Activated T-helper 2 cell treated with anti-CD3 and anti-CD28 coated beads, Interferon-gamma antibody, Interleukin-2, Interleukin-4, amounts not matched to agents 10 μg/mL and 5 μg/mL and 100 μg/mL, durations not matched to agents 14 hours and 24 hours and 36 hours (primary cell): ENCODE data around the gene ZMYND12. TPM values are rescaled to one million over a fixed set of nuclear protein-coding genes. Genes with fewer than 3 reads are reported as not detected.

Source experiments
- DNase-seq: peaks from one replicate; pipeline ENCODE4 v3.0.0; 2021; ENCODE audit warnings: low spot score
- H3K27ac Mint-ChIP-seq: one replicate; pipeline ENCODE4 v1.8.0; 2021; ENCODE audit warnings: mixed read lengths
- H3K27me3 Mint-ChIP-seq: one replicate; pipeline ENCODE4 v1.8.0; 2021; ENCODE audit warnings: low read depth, mixed read lengths
- H3K36me3 Mint-ChIP-seq: one replicate; pipeline ENCODE4 v1.8.0; 2021; ENCODE audit warnings: low read depth, mixed read lengths
- H3K4me1 Mint-ChIP-seq: one replicate; pipeline ENCODE4 v1.8.0; 2021; ENCODE audit warnings: low read depth, mixed read lengths
- H3K4me3 Mint-ChIP-seq: one replicate; pipeline ENCODE4 v1.8.0; 2021; ENCODE audit warnings: low read depth, mild to moderate bottlenecking, moderate library complexity, mixed read lengths
- H3K9me3 Mint-ChIP-seq: one replicate; pipeline ENCODE4 v1.8.0; 2021; ENCODE audit warnings: mixed read lengths
- intact Hi-C: fragments of 100-400 bp; cut with micrococcal nuclease; formaldehyde crosslinking; loops from one replicate; pipeline ENCODE4 v1.15.1; 2023
- total RNA-seq: library from RNA; stranded (reverse); gene quantifications from 2 replicates; pipeline ENCODE4 v1.2.3, GENCODE V29; 2022

Gene ZMYND12
- total RNA-seq, 1 donor from 2014 or later, result 0.11 TPM

GRCh38 chr1:42463921-42464320, 8.1 kb upstream of the ZMYND12 start:
- Mint-ChIP-seq H3K9me3 (no peaks in the 10 kb centered on the region), H3K4me1 (peaks cover 25% of the 10 kb centered on the region), H3K27me3 (peaks cover 14% of the 10 kb centered on the region), H3K27ac (no peak overlapping the region), H3K4me3 (peak overlapping the region; percentile 28), H3K36me3 (peaks cover 30% of the 10 kb centered on the region)
- DNase-seq, result no peak
- intact Hi-C loops, result loop anchor here (2.0 kb wide), 1 partner anchor 195 kb away; the partner anchor contains the start of gene PPIH

- H3K4me1 Mint-ChIP-seq, result peaks cover 27% of the 10 kb centered on the region
- intact Hi-C loops, result loop anchor here (2.0 kb wide), 1 partner anchor 196 kb away; the partner anchor contains the start of gene PPIH
- H3K27ac Mint-ChIP-seq, result peak within 1 kb of the TSS; percentile 67
- peak within 1 kb of the TSS; percentile 76 for H3K4me3 Mint-ChIP-seq
- DNase-seq, result peak; percentile 95
- H3K36me3 Mint-ChIP-seq, result peaks cover 39% of the 10 kb centered on the region
- peaks cover 11% of the 10 kb centered on the region for H3K27me3 Mint-ChIP-seq
- no peaks in the 10 kb centered on the region for H3K9me3 Mint-ChIP-seq
These were observed 7.3 kb upstream of the ZMYND12 start, which contains the start of gene CCDC30 for GRCh38 chr1:42462828-42463763. Gene CCDC30, plus strand, starts transcription at chr1:42463286. Its CDS starts 17,266 bp downstream, at chr1:42480552.

- H3K9me3 Mint-ChIP-seq, result no peaks in the 10 kb centered on the region
- intact Hi-C loops, result no loop called here
- H3K4me1 Mint-ChIP-seq, result peaks cover 38% of the 10 kb centered on the region
- H3K36me3 Mint-ChIP-seq, result peaks cover 54% of the 10 kb centered on the region
- H3K27ac Mint-ChIP-seq, result no peak overlapping the region
- DNase-seq, result no peak
- H3K4me3 Mint-ChIP-seq, result no peak overlapping the region
- peaks cover 11% of the 10 kb centered on the region for H3K27me3 Mint-ChIP-seq
These were observed 5.4 kb upstream of the ZMYND12 start for GRCh38 chr1:42461196-42461595.

GRCh38 chr1:42456754-42457089, 900 bp upstream of the ZMYND12 start:
- peak overlapping the region; percentile 93 for H3K4me3 Mint-ChIP-seq
- no peaks in the 10 kb centered on the region for H3K9me3 Mint-ChIP-seq
- intact Hi-C loops, result loop anchor here (1.0 to 10.0 kb wide), 3 partner anchors 121 to 308 kb away; partner anchors contain the start of genes C1orf50, FOXJ3, P3H1 and YBX1
- H3K36me3 Mint-ChIP-seq, result peaks cover 47% of the 10 kb centered on the region
- DNase-seq, result peak; percentile 63
- H3K27ac Mint-ChIP-seq, result peak overlapping the region; percentile 98
- H3K4me1 Mint-ChIP-seq, result peaks cover 25% of the 10 kb centered on the region
- H3K27me3 Mint-ChIP-seq, result peaks cover 2% of the 10 kb centered on the region

GRCh38 chr1:42454403-42454802, 1.4 kb downstream of the ZMYND12 start:
- intact Hi-C loops, result loop anchor here (10.0 kb wide), 1 partner anchor 310 kb away; the partner anchor contains the start of genes C1orf50 and P3H1
- H3K27me3 Mint-ChIP-seq, result peaks cover 5% of the 10 kb centered on the region
- peaks cover 28% of the 10 kb centered on the region for H3K36me3 Mint-ChIP-seq
- peak overlapping the region; percentile 24 for H3K4me3 Mint-ChIP-seq
- H3K9me3 Mint-ChIP-seq, result no peaks in the 10 kb centered on the region
- no peak overlapping the region for H3K27ac Mint-ChIP-seq
- no peak for DNase-seq
- H3K4me1 Mint-ChIP-seq, result peaks cover 20% of the 10 kb centered on the region

GRCh38 chr1:42453386-42453785, 2.4 kb downstream of the ZMYND12 start:
- Mint-ChIP-seq H3K9me3 (no peaks in the 10 kb centered on the region), H3K4me3 (no peak overlapping the region), H3K36me3 (peaks cover 19% of the 10 kb centered on the region), H3K27me3 (peaks cover 5% of the 10 kb centered on the region), H3K27ac (no peak overlapping the region), H3K4me1 (peaks cover 20% of the 10 kb centered on the region)
- DNase-seq, result no peak
- intact Hi-C loops, result loop anchor here (10.0 kb wide), 1 partner anchor 311 kb away; the partner anchor contains the start of genes C1orf50 and P3H1

- Mint-ChIP-seq H3K9me3 (no peaks in the 10 kb centered on the region), H3K27ac (no peak overlapping the region), H3K36me3 (no peaks in the 10 kb centered on the region), H3K27me3 (peaks cover 5% of the 10 kb centered on the region), H3K4me3 (no peak overlapping the region), H3K4me1 (no peaks in the 10 kb centered on the region)
- intact Hi-C loops, result loop anchor here (10.0 kb wide), 1 partner anchor 315 kb away; the partner anchor contains the start of genes C1orf50 and P3H1
- DNase-seq, result no peak
These were observed 5.8 kb downstream of the ZMYND12 start for GRCh38 chr1:42450061-42450460.

- Mint-ChIP-seq H3K4me3 (no peak overlapping the region), H3K9me3 (no peaks in the 10 kb centered on the region)
These were observed 6.6 kb downstream of the ZMYND12 start for GRCh38 chr1:42449256-42449655.

GRCh38 chr1:42442662-42443061, 13.2 kb downstream of the ZMYND12 start:
- H3K4me3 Mint-ChIP-seq, result no peak overlapping the region
- H3K9me3 Mint-ChIP-seq, result no peaks in the 10 kb centered on the region
- DNase-seq, result no peak
- H3K27me3 Mint-ChIP-seq, result no peaks in the 10 kb centered on the region
- H3K4me1 Mint-ChIP-seq, result no peaks in the 10 kb centered on the region
- no peaks in the 10 kb centered on the region for H3K36me3 Mint-ChIP-seq
- no peak overlapping the region for H3K27ac Mint-ChIP-seq
- intact Hi-C loops, result no loop called here

More at GRCh38 chr1:42449256-42449655, 6.6 kb downstream of the ZMYND12 start:
- intact Hi-C loops, result no loop called here
- H3K27me3 Mint-ChIP-seq, result peaks cover 5% of the 10 kb centered on the region
- DNase-seq, result no peak
- no peaks in the 10 kb centered on the region for H3K36me3 Mint-ChIP-seq
- no peaks in the 10 kb centered on the region for H3K4me1 Mint-ChIP-seq
- no peak overlapping the region for H3K27ac Mint-ChIP-seq

GRCh38 chr1:42439940-42440339, 15.9 kb downstream of the ZMYND12 start:
- no peak overlapping the region for H3K27ac Mint-ChIP-seq
- no peak for DNase-seq
- H3K9me3 Mint-ChIP-seq, result no peaks in the 10 kb centered on the region
- H3K27me3 Mint-ChIP-seq, result no peaks in the 10 kb centered on the region
- no peaks in the 10 kb centered on the region for H3K36me3 Mint-ChIP-seq
- no peak overlapping the region for H3K4me3 Mint-ChIP-seq
- intact Hi-C loops, result no loop called here
- H3K4me1 Mint-ChIP-seq, result peaks cover 4% of the 10 kb centered on the region

GRCh38 chr1:42434340-42434739, 21.5 kb downstream of the ZMYND12 start:
- DNase-seq, result no peak
- Mint-ChIP-seq H3K9me3 (no peaks in the 10 kb centered on the region), H3K36me3 (no peaks in the 10 kb centered on the region), H3K27ac (no peak overlapping the region), H3K4me3 (no peak overlapping the region), H3K4me1 (peaks cover 6% of the 10 kb centered on the region), H3K27me3 (no peaks in the 10 kb centered on the region)
- intact Hi-C loops, result no loop called here

GRCh38 chr1:42433369-42433768, 22.5 kb downstream of the ZMYND12 start:
- intact Hi-C loops, result no loop called here
- Mint-ChIP-seq H3K9me3 (no peaks in the 10 kb centered on the region), H3K36me3 (no peaks in the 10 kb centered on the region), H3K4me1 (peaks cover 6% of the 10 kb centered on the region), H3K27ac (no peak overlapping the region), H3K27me3 (no peaks in the 10 kb centered on the region), H3K4me3 (no peak overlapping the region)
- no peak for DNase-seq

GRCh38 chr1:42432714-42433113, 23.1 kb downstream of the ZMYND12 start:
- no peaks in the 10 kb centered on the region for H3K27me3 Mint-ChIP-seq
- H3K4me3 Mint-ChIP-seq, result no peak overlapping the region
- H3K36me3 Mint-ChIP-seq, result no peaks in the 10 kb centered on the region
- H3K4me1 Mint-ChIP-seq, result peaks cover 6% of the 10 kb centered on the region
- no peaks in the 10 kb centered on the region for H3K9me3 Mint-ChIP-seq
- no peak overlapping the region for H3K27ac Mint-ChIP-seq
- intact Hi-C loops, result no loop called here
- no peak for DNase-seq
